ENCODE results near the gene BMPR1B. TPM values are rescaled to one million over a fixed set of nuclear protein-coding genes. Genes with fewer than 3 reads are reported as not detected.
A peak's percentile ranks its signal among the peaks of the same experiment; 100 is the strongest.

The BMPR1B gene
- total and polyA plus RNA-seq, 2 of the 8 experiments (the other 6 are each of a cell fraction or from before 2014, with no cell fraction given): 0.14 to 1.1 TPM

DNA sequence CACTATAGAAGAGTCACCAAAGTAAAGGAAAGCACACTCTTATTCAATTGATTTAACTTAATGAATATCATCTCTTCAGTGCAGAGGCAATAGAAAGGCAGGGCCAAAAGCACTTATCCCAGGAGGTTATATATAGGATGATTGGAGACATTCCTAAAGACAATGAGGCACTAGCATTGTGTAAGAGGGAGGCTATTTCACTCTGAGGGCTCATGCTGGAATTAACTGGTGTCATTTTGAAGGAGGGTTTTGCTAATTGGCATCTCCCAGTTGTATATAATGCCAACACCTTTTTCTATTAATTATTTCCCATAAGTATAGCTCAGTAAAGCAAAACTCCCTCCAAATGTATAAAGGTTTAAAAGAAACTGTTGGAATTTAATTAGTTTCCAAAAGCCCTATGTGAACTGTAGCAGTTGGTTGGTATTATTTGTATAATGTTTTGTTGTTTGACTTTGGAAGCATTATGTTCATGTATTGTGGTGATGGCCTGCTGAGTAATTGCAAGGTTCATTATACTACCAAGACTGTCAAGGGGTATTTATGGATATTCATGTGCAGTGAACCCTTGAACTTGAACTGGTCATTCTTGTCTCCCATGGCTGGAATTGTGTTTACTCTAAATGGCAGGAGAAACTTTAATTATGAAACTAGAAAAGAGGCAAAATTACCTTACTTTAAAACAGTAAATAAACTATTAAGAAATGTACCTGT, 270.3 kb downstream of the BMPR1B start:
- POLR2A ChIA-PET (ENCODE audit: partially characterized antibody): no interaction called here
- no peak overlapping the region for H2BK120ac ChIP-seq (replicated peaks; ENCODE audit: low read depth, low read length)
- DNase-seq (ENCODE audit: low read depth in 1 of 2, low spot score in 2 of 2) (no peak), FAIRE-seq (no peak)
- no peaks in the 10 kb centered on the region for H3K36me3 ChIP-seq (ENCODE audit: control insufficient read depth in 2 of 4, insufficient read depth in 4 of 4, low read length in 3 of 4)
- no peaks in the 10 kb centered on the region for H3K9me3 ChIP-seq (ENCODE audit: insufficient read depth in 2 of 2, low read depth in 1 of 2, low read length in 1 of 2)
- no peak overlapping the region for H2BK5ac ChIP-seq (ENCODE audit: low read depth, low read length)
- no peaks in the 10 kb centered on the region for H3K79me1 ChIP-seq (ENCODE audit: low read depth, low read length)
- no peak overlapping the region for H3K4ac ChIP-seq (replicated peaks; ENCODE audit: insufficient read length, low read depth, low read length)
- no peak overlapping the region for H3K9ac ChIP-seq (replicated peaks in 1 of 4; ENCODE audit: extremely low read depth in 1 of 4, low read depth in 3 of 4, low read length in 3 of 4)
- no peaks in the 10 kb centered on the region for H3K27me3 ChIP-seq (replicated peaks in 1 of 4; ENCODE audit: control insufficient read depth in 3 of 4, extremely low read depth in 1 of 4, insufficient read depth in 3 of 4, low read length in 3 of 4)
- no peak overlapping the region for H2AFZ ChIP-seq (ENCODE audit: low read length)
- no peak overlapping the region for H3K18ac ChIP-seq (ENCODE audit: extremely low read depth, low read length)
- H2AK5ac ChIP-seq (ENCODE audit: low read depth, low read length): no peak overlapping the region
- no peak overlapping the region for H4K8ac ChIP-seq (ENCODE audit: extremely low read depth, insufficient read depth, low read length)
- no peaks in the 10 kb centered on the region for H3K79me2 ChIP-seq (ENCODE audit: control insufficient read depth in 1 of 2, insufficient read depth in 2 of 2, low read length in 2 of 2)
- TF ChIP-seq, protein P1, sequence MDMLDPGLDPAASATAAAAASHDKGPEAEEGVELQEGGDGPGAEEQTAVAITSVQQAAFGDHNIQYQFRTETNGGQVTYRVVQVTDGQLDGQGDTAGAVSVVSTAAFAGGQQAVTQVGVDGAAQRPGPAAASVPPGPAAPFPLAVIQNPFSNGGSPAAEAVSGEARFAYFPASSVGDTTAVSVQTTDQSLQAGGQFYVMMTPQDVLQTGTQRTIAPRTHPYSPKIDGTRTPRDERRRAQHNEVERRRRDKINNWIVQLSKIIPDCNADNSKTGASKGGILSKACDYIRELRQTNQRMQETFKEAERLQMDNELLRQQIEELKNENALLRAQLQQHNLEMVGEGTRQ (IDR thresholded peaks at IDR 0.05; ENCODE audit: low read length): no peak
- TF ChIP-seq CEBPB (IDR thresholded peaks at IDR 0.05; ENCODE audit: low read depth, low read length): peak; percentile 73
- no peak overlapping the region for H3K14ac ChIP-seq (ENCODE audit: insufficient read length)
- H3K4me1 ChIP-seq (replicated peaks in 1 of 4; ENCODE audit: control insufficient read depth in 3 of 4, insufficient read depth in 4 of 4, low read length in 3 of 4): peaks cover 0 to 5% (median 1%) of the 10 kb centered on the region in 4 experiments; a peak in 2 of 7 replicates
- no peak overlapping the region for H4K5ac ChIP-seq (ENCODE audit: insufficient read length, low read depth, low read length)
- no peak overlapping the region for H2BK12ac ChIP-seq (ENCODE audit: low read depth, low read length)
- H4K91ac ChIP-seq (replicated peaks; ENCODE audit: insufficient read length, low read length): no peak overlapping the region
- CTCF ChIA-PET (ENCODE audit: partially characterized antibody): no interaction called here
- H4K20me1 ChIP-seq (replicated peaks in 1 of 2; ENCODE audit: control insufficient read depth in 1 of 2, insufficient read depth in 2 of 2, low read length in 2 of 2): no peaks in the 10 kb centered on the region
- no peak overlapping the region for H2BK15ac ChIP-seq (ENCODE audit: low read length)
- H3K23ac ChIP-seq (ENCODE audit: insufficient read length): no peak overlapping the region
- no peaks in the 10 kb centered on the region; the same call in 1 of the 2 replicates for H3K23me2 ChIP-seq (ENCODE audit: low read depth, low read length)
- H3K4me2 ChIP-seq (ENCODE audit: insufficient read depth in 1 of 2, low read depth in 2 of 2, low read length in 2 of 2): no peak overlapping the region
- no peak overlapping the region for H3K56ac ChIP-seq (replicated peaks; ENCODE audit: insufficient read length, low read depth, low read length)
- H2BK20ac ChIP-seq (ENCODE audit: low read length): no peak overlapping the region
- H3K27ac ChIP-seq (ENCODE audit: low read depth, low read length): no peak overlapping the region
- H3K4me3 ChIP-seq (ENCODE audit: extremely low read depth in 1 of 4, insufficient read depth in 2 of 4, low read depth in 3 of 4, low read length in 4 of 4): no peak overlapping the region

Data from H1 (cell line).